ENCODE measurements around the gene AASS. TPM values are rescaled to one million over a fixed set of nuclear protein-coding genes. Genes with fewer than 3 reads are reported as not detected.

Gene AASS
- total and polyA plus RNA-seq, 4 donors, result 10.8 to 95.4 (median 24.3) TPM

DNA sequence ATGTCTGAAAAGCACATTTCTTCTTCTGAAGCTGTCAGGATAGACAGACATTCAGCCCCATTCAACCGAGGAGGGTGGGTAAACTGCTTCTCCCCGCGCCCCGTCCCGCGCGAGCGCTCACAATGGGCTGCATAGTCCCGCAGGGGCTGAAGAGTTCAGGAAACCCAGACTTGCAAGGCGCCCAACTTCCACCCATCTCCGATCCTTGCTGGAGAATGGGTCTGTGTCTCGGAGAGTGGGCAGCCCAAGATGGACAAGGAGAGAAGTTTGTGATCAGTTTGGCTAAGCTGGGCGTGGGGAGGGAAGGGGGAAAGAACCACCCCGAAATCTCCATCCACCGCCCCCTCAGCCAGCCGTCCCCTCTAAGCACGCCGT lies 686 bp downstream of the AASS start:
- peaks cover 2 to 26% (median 17%) of the 10 kb centered on the region in 4 donors for H3K4me1 ChIP-seq (ENCODE audit: control insufficient read depth in 4 of 4, insufficient read depth in 4 of 4, low read length in 3 of 4)
- peak overlapping the region; percentile 90 to 98 for H3K27ac ChIP-seq (ENCODE audit: low read depth in 1 of 2, low read length in 2 of 2)
- H3K9ac ChIP-seq (ENCODE audit: low read depth in 1 of 2, low read length in 2 of 2), result peak overlapping the region; percentile 66 to 81
- no peaks in the 10 kb centered on the region for H3K9me3 ChIP-seq (ENCODE audit: control insufficient read depth in 4 of 4, low read length in 3 of 4)
- peak overlapping the region; percentile 80 to 92 (median 87) for H3K4me3 ChIP-seq (ENCODE audit: low read depth in 1 of 3, low read length in 3 of 3)
- H3K27me3 ChIP-seq (ENCODE audit: control insufficient read depth in 4 of 4, insufficient read depth in 4 of 4, low read length in 3 of 4), result no peaks in the 10 kb centered on the region
- peak; percentile 35 for DNase-seq (ENCODE audit: low spot score)
- no peaks in the 10 kb centered on the region for H3K36me3 ChIP-seq (ENCODE audit: control insufficient read depth in 4 of 4, insufficient read depth in 3 of 4, low read depth in 1 of 4, low read length in 3 of 4)
- WGBS, result 2% methylated on average over 18 of the region's 18 CpGs
- TF ChIP-seq HNF4G (IDR thresholded peaks at IDR 0.05), result no peak
- TF ChIP-seq SP1 (IDR thresholded peaks at IDR 0.05), result no peak
- TF ChIP-seq, protein P1, sequence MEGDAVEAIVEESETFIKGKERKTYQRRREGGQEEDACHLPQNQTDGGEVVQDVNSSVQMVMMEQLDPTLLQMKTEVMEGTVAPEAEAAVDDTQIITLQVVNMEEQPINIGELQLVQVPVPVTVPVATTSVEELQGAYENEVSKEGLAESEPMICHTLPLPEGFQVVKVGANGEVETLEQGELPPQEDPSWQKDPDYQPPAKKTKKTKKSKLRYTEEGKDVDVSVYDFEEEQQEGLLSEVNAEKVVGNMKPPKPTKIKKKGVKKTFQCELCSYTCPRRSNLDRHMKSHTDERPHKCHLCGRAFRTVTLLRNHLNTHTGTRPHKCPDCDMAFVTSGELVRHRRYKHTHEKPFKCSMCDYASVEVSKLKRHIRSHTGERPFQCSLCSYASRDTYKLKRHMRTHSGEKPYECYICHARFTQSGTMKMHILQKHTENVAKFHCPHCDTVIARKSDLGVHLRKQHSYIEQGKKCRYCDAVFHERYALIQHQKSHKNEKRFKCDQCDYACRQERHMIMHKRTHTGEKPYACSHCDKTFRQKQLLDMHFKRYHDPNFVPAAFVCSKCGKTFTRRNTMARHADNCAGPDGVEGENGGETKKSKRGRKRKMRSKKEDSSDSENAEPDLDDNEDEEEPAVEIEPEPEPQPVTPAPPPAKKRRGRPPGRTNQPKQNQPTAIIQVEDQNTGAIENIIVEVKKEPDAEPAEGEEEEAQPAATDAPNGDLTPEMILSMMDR (IDR thresholded peaks at IDR 0.05; ENCODE audit: low read depth, low read length, missing input control), result no peak
- TF ChIP-seq HNF4A (conservative IDR thresholded peaks at IDR 0.05), result no peak
- TF ChIP-seq EGR1 (IDR thresholded peaks at IDR 0.05; ENCODE audit: low read depth in 2 of 2), result no peak
- no peak for TF ChIP-seq JUND (IDR thresholded peaks at IDR 0.05)
- no peak for TF ChIP-seq FOXA2 (IDR thresholded peaks at IDR 0.05)
- TF ChIP-seq GABPA (IDR thresholded peaks at IDR 0.05 in 1 of 2, conservative IDR thresholded peaks at IDR 0.05 in 1 of 2), result no peak

DNA sequence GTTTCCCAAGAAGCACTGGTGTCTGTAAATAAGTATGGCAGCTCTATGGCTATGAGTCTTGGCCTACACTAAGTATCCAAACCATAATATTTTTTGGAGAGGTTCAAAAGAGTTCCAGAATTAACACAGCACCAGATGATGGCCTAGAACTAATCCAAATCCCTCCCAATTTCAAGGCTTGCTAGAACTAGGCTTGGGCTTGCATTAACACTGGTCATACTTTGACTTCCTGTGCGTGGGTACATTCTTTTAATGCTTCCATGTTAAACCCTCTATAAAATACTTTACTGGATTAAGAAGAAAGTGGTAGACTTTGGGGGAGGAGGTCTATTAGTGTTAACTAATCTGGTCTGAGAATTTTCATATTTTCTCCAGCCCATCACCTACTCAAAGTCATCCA lies 3.1 kb downstream of the AASS start:
- TF ChIP-seq RAD21 (IDR thresholded peaks at IDR 0.05) (no peak), GABPA (IDR thresholded peaks at IDR 0.05 in 1 of 2, conservative IDR thresholded peaks at IDR 0.05 in 1 of 2) (no peak), RXRA (IDR thresholded peaks at IDR 0.05) (no peak), FOXA1 (IDR thresholded peaks at IDR 0.05) (no peak), NR2F2 (IDR thresholded peaks at IDR 0.05) (no peak), JUND (IDR thresholded peaks at IDR 0.05) (no peak)
- TF ChIP-seq, protein P1 (IDR thresholded peaks at IDR 0.05; ENCODE audit: low read depth, low read length, missing input control), result no peak
- TF ChIP-seq, protein P2, sequence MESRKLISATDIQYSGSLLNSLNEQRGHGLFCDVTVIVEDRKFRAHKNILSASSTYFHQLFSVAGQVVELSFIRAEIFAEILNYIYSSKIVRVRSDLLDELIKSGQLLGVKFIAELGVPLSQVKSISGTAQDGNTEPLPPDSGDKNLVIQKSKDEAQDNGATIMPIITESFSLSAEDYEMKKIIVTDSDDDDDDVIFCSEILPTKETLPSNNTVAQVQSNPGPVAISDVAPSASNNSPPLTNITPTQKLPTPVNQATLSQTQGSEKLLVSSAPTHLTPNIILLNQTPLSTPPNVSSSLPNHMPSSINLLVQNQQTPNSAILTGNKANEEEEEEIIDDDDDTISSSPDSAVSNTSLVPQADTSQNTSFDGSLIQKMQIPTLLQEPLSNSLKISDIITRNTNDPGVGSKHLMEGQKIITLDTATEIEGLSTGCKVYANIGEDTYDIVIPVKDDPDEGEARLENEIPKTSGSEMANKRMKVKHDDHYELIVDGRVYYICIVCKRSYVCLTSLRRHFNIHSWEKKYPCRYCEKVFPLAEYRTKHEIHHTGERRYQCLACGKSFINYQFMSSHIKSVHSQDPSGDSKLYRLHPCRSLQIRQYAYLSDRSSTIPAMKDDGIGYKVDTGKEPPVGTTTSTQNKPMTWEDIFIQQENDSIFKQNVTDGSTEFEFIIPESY (IDR thresholded peaks at IDR 0.05), result no peak
- no peak for DNase-seq (ENCODE audit: low spot score)
- Histone ChIP-seq H3K36me3 (ENCODE audit: control insufficient read depth in 4 of 4, insufficient read depth in 3 of 4, low read depth in 1 of 4, low read length in 3 of 4) (no peaks in the 10 kb centered on the region), H3K27ac (ENCODE audit: low read depth in 1 of 2, low read length in 2 of 2) (no peak overlapping the region), H3K27me3 (ENCODE audit: control insufficient read depth in 4 of 4, insufficient read depth in 4 of 4, low read length in 3 of 4) (no peaks in the 10 kb centered on the region), H3K9me3 (ENCODE audit: control insufficient read depth in 4 of 4, low read length in 3 of 4) (no peaks in the 10 kb centered on the region), H3K9ac (ENCODE audit: low read depth in 1 of 2, low read length in 2 of 2) (no peak overlapping the region), H3K4me3 (ENCODE audit: low read depth in 1 of 3, low read length in 3 of 3) (no peak overlapping the region), H3K4me1 (ENCODE audit: control insufficient read depth in 4 of 4, insufficient read depth in 4 of 4, low read length in 3 of 4) (peaks cover 7 to 45% (median 30%) of the 10 kb centered on the region in 4 donors)
- WGBS, result 90% methylated on average over 1 of the region's 1 CpG

Measured in liver (tissue), 9 donors.